ENCODE measurements around the gene TRPV3.
"Not testable (repeated sequence)": the region's sequence is repeated elsewhere in the genome, so short reads cannot be mapped to it uniquely, and the experiment has no call there.

TRPV3 gene

DNA sequence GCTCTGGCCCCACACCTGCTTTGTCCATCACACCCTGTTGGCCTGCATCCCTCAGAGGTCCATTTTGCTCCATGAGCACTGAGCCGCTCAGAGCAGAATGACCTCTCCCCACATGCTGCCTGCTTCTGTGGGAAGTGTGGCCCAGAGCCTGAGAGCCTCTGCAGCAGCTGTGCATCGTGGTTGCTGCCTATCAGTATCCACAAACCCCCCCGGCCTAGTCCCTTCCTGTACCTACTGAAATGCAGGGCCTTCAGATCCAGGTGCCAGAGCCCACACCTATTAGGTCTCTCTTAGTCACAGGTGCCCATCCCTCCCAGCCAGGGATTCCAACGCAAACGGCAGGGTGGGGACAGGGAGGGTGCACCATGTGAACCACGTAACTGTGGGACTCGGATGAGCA is 16.6 kb upstream of the TRPV3 start:
- no peak for DNase-seq (ENCODE audit: low read depth in 2 of 2, low spot score in 1 of 2)

- no peak for DNase-seq (ENCODE audit: low read depth in 2 of 2, low spot score in 1 of 2)
Observed at GRCh38 chr17:3573246-3574100, 15.9 kb upstream of the TRPV3 start.

DNA sequence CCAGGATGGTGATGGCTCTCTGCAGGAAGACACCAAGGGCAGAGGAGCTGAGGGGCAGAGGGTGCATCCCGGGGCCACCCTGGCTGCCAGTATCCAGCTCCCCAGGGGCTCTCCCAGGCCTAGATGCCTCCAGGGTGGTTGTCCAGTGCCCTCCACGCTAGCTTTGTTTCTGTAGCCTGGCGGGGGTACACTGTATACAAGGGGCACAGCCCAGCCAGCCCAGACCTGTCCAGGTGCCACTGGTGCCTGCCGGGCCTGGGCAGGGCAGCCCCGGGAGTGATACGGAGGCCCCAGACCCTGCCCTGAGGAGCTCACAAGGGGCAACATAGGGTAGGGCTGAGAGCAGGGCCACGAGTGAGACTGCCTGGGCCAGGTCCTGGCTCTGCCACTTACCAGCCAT is 14.6 kb upstream of the TRPV3 start:
- DNase-seq (ENCODE audit: low read depth in 2 of 2, low spot score in 1 of 2) = no peak

DNA sequence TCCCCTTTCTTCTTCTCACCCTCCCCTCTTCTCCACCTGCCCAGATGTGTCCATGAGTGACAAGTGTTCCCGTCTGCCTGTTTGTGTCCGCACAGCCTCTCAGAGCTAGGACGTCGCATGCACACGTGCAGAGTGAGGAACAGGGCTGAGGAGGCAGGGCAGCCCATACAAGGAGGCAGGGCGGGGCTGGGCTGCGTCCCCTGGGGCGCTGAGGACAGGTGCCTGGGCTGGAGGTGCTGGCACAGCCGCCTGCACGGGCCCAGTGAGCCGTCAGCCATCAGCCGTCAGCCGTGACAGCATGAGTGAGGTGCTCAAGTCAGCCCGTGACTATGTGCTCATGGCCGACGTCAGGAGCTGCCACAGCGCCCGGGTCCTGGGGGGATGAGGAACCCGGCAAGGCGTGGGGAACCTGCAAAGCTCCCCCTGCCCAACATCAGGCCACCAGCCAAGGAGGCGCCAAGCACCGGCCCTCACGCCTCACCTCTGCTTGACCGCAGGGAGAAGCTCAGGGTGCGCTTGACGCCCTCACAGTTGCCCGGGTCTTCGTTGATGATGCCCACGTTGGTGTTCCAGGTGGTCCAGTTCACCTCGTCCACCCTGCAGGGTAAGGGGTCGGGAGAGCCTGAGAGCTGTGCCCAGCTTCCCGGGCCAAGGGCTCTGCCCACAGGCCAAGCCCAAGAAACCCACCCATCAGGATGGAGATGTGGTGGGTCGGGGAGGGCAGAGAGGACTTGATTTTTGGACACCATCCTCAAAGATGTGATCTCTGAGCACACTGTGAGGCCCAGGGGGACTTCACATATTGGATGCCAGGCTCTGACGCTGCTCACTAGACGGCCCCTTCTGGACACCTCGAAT is 13.7 kb upstream of the TRPV3 start:
- no peak for DNase-seq (ENCODE audit: low read depth in 2 of 2, low spot score in 1 of 2)

DNA sequence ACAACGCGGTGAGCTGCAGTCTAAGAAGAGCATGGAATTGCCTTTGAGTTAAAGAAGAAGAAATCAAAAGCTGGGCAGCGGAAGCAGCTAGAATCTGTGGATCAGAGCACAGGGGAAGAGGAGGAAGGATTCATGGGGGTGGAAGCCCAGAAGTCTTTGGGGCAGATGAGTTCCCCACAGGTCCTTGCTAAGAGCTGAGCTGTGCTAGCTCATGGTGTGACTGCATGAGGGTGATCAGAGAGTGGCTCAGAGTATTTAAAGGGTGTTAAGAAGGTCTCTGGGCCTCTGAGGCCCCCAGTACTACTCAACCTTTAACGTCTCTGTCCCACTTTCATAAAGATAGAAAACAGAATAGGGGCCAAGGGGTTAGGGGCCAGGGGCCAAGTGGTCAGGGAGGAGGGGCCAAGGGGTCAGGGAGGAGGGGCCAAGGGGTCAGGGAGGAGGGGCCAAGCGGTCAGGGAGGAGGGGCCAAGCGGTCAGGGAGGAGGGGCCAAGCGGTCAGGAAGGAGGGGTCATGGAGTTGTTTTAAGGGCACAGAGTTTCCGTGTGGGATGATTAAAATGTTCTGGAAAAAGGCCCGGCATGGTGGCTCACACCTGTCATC is 12.0 kb upstream of the TRPV3 start:
- no peak for DNase-seq (ENCODE audit: low read depth in 2 of 2, low spot score in 1 of 2)

GRCh38 chr17:3566551-3566950 is 8.9 kb upstream of the TRPV3 start:
- no peak for DNase-seq (ENCODE audit: low read depth in 2 of 2, low spot score in 1 of 2)

GRCh38 chr17:3565143-3565542 is 7.5 kb upstream of the TRPV3 start:
- no peak for DNase-seq (ENCODE audit: low read depth in 2 of 2, low spot score in 1 of 2)

DNA sequence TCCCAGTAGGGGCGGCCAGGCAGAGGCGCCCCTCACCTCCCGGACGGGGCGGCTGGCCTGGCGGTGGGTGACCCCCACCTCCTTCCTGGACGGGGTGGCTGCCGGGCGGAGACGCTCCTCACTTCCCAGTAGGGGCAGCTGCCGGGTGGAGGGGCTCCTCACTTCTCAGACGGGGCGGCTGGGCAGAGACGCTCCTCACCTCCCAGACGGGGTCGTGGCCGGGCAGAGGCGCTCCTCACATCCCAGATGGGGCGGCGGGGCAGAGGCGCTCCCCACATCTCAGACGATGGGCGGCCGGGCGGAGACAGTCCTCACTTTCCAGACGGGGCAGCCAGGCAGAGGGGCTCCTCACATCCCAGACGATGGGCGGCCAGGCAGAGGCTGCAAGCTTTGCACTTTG is 6.6 kb upstream of the TRPV3 start:
- not testable (repeated sequence) for DNase-seq (ENCODE audit: low read depth in 2 of 2, low spot score in 1 of 2)

- DNase-seq (ENCODE audit: low read depth in 2 of 2, low spot score in 1 of 2) = no peak
Observed at GRCh38 chr17:3559270-3559645, 1.6 kb upstream of the TRPV3 start.

GRCh38 chr17:3558603-3559269 is 1.1 kb upstream of the TRPV3 start:
- no peak for DNase-seq (ENCODE audit: low read depth in 2 of 2, low spot score in 1 of 2)

DNA sequence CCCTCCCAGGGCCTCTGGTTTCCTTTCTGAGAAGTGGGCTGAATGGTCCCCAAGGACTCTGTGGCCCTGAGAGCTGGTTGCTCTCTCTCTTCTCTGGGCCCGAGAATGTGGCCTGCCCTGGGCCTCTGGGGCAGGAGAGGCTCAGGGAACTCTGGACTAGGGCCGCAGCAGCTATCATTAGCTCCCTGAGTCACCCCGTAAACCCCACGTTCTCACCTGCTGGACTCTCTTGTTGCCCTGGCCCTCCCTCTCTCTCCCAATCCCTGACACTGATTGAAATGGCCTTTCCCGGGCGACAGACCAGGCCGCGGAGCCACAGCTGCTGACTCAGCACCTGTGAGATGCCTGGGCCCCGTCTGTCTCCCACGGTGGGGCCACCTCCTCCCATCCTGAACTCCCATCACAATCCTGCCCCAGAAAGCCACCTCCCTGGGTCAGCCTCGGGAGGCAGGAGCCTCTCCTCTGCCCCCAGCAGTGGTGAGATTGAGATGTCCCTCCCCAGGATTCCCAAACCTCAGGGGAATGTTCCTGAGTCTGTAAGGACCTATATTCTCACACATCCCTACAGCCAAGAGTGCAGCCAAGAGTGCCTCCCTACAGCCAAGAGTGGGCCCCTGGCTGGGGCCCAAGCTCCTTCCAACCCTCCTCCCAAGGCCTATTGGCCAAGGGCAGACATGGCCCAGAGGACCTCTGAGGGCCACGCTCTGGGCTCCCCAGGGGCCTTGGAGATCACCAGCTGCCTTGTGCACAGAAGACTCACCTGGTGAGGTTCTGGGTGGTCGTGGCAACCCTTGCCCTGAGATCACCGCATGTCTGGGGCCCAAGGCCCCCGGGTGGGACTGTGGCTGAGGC is 470 bp downstream of the TRPV3 start:
- DNase-seq (ENCODE audit: low read depth in 2 of 2, low spot score in 1 of 2) = no peak

GRCh38 chr17:3556239-3556915 is 1.2 kb downstream of the TRPV3 start:
- DNase-seq (ENCODE audit: low read depth in 2 of 2, low spot score in 1 of 2) = no peak

DNA sequence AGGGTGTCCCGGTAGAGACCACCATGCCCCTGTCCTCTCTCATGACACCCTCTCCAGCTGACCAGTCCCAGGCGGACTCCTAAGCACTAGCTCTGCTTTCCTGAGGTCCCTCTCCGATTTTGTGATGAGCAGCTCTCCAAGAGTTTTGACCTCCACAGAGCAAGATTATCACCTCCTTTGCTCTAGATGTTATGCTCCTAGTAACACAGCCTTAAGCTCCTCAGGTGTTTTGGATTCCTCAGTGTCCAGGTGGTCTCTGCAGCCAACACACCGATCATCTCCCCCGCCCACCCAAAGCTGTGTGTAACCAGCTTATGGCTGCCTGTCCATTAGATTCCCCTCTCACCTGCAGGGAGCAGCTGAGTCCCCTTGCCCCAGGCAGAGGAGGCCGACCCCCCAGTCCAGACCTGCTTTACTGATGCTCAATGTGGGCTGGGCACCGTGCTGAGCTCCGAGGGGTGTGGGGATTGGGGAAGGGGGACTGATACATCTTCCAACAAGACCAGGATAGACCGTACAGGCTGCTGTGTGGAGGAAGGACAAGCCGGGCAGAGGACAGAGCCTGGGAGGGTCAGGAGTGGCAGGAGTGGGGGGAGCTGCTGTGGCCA is 2.3 kb downstream of the TRPV3 start:
- DNase-seq (ENCODE audit: low read depth in 2 of 2, low spot score in 1 of 2) = no peak

DNA sequence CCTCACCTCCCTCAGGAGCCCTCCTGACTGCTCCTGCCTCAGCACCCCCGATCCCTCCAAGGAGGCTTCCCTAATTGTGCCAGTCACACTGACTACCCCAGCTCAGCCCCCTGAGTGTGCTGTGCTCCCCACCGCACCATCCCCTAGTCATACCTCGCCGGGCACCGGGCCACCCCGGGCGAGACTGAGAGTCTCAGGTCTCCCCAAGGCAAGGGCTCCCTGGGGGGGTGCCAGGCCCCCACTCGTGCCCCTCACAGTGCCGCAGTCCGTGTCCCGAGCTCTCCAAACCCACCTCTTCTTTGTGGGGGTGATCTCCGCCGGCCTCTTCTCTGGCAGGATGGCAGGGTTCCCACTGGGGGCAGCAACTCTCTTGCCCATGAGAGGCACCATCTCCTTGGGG is 3.2 kb downstream of the TRPV3 start:
- DNase-seq (ENCODE audit: low read depth in 2 of 2, low spot score in 1 of 2) = no peak

- no peak for DNase-seq (ENCODE audit: low read depth in 2 of 2, low spot score in 1 of 2)
Observed at GRCh38 chr17:3553419-3554401, 3.9 kb downstream of the TRPV3 start.

DNA sequence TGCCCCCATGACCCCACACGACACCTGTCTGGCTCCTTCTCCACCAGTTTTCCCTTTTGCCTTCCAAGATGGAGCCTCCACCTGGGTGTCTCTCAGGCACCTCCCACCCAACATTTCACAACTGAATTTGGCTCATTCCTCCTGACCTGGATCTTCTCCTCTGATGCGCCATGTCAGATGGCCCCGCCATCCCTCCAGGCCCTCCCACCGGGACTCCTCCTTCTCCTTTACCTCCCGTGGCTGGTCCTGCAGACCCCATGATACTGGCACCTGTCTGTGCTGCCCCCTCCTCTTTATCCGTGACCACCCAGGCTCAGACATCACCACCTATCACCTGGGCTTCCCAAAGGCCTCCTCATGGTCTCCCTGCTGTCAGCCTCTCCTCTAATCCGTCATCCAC is 4.7 kb downstream of the TRPV3 start:
- no peak for DNase-seq (ENCODE audit: low read depth in 2 of 2, low spot score in 1 of 2)

- DNase-seq (ENCODE audit: low read depth in 2 of 2, low spot score in 1 of 2) = no peak
Observed at GRCh38 chr17:3551189-3551588, 6.4 kb downstream of the TRPV3 start.

DNA sequence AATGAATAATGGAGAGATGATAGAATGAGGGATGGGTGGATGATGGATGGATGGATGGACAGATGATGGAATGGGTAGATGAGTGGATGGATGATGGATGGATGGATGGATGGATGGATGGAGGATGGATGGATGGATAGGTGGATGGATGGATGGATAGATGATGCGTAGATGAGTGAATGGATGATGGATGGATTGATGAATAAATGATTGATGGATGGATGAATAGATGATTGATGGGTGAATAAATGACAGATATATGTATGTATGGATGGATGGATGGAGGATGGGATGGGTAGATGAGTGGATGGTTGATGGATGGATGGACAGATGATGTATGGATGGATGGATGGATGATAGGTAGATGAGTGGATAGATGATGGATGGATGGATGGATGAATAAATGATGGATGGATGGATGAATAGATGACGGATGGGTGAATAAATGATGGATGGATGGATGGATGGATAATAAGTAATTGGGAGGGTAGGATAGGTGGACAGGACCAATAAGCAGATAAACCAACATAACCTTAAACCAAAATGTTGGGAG is 7.9 kb downstream of the TRPV3 start:
- DNase-seq (ENCODE audit: low read depth in 2 of 2, low spot score in 1 of 2) = no peak
